Fibroblast of gingiva (primary cell): ENCODE results near the gene AP3S1.

Experiments
- DNase-seq: peaks from one replicate; pipeline ENCODE4 v3.0.0-alpha.2; 2011; ENCODE audit warnings: low read depth

AP3S1 gene

DNA sequence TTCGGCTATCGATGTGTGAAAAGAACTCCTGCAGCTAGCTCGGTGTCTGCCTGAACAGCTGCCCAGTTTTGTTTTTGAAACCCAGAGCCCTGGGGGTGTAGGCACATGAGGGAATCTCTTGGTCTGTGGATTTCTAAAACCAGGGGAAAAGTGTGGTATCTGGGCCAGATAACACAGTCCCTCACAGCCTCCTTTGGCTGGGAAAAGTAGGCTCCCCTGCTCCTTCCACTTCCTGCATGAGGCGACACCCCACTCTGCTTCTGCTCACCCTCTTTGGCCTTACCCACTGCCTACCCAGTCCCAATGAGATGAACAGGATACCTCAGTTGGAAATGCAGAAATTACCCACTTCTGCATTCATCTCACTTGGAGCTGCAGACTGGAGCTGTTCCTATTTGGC, 15.8 kb upstream of the AP3S1 start:
- no peak for DNase-seq

DNA sequence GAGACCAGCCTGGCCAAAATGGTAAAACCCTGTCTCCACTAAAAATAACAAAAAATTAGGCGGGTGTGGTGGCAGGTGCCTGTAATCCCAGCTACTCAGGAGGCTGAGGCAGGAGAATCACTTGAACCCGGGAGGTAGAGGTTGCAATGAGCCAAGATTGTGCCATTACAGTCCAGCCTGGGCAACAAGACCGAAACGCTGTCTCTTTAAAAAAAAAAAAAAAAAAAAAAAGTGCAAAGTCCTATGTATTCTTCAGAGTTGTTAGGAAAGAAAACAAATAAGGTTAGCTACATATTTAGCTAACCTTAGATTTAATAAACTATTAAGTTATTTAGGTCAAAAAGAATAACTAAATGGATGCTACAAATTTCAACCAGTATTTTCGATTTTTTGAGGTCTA, 11.8 kb upstream of the AP3S1 start:
- DNase-seq, result no peak

DNA sequence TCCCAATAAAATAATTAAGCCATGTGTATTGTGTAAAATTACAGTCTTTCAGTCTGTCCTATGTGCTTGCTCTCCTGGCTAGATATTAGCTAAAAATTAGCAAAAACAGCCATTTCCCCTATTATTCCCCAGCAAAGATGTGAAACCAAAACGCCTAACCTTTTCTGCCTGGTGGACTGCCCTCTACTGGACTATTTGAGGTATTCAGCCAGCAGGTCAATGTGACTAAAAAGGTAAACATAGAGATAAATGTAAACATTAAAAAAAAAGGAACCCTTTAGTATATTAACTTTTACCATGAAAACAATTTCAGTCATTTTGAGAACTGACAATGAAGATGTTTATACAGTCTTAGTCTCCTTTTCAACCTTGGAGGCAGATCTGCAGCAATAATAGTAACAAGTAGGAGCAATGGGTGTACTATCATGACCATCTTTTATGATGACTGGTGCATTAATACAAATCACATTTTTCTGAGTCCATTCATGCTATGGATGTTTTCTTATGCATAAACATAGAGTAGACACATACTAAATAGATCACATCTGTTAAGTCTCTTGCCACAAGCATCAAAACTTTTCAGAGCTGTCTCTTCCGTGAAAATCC, 10.5 kb upstream of the AP3S1 start:
- DNase-seq, result peak; percentile 26

DNA sequence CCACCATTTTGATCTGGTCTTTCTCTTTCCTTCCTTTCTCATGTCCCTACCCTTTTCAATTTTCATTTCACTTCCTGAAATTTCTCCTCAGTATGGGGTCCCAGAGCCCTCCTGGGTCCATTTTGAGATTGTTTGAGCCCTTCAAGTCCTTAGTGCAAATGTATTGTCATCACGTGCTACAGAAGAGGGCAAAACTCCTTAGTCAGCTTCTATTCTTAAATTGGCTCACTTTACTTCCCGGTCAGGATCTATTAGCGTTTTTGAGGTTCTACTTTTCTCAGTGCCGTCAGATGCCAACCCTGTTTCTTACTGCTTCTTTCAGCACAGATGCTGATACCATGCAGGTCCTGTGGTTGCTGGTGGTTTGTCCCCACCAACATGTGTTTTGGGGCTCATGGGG, 6.3 kb upstream of the AP3S1 start:
- no peak for DNase-seq

DNA sequence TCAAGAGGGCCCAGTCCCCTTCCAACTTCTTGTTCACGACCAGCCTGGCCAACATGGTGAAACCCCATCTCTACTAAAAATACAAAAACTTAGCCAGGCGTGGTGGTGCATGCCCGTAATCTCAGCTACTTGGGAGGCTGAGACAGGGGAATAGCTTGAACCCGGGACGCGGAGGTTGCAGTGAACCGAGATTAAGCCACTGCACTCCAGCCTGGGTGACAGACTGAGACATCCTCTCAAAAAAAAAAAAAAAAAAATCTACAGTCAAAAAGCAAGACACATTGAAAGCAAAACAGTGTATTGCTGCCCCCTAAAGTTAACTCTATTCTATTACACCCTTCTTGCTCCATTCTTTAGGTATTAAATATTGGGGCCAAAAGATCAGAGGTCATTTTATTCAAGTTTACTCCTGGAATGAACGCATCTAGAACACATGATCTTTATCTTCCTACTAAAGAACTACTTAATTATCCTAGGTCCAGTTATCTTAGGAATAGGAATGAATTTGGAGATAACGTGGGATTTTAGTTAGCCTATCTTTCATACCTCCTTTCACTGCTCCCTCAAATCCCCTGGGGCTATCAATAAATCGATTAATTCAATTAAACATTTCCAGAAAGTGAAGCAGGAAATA, 2.7 kb upstream of the AP3S1 start:
- DNase-seq, result peak; percentile 43

DNA sequence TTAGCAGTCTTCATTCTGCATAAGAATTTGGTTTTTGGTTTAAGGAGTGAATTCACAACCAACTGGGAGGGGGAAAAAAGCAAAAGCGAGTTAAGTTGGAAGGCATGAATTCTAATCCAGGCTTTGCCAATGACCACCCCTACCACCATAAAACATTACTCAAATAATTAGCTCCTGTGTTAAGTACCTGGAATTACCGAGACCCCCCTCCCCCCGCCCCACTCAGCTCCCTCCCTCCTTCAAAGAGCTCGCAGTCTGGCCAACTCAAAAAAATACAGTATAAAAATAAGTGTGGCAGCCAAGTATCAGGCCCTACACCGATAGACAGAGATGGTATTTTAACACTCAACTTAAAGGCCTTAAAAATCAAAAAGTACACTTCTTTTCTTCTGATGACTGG, 862 bp upstream of the AP3S1 start:
- DNase-seq, result no peak

DNA sequence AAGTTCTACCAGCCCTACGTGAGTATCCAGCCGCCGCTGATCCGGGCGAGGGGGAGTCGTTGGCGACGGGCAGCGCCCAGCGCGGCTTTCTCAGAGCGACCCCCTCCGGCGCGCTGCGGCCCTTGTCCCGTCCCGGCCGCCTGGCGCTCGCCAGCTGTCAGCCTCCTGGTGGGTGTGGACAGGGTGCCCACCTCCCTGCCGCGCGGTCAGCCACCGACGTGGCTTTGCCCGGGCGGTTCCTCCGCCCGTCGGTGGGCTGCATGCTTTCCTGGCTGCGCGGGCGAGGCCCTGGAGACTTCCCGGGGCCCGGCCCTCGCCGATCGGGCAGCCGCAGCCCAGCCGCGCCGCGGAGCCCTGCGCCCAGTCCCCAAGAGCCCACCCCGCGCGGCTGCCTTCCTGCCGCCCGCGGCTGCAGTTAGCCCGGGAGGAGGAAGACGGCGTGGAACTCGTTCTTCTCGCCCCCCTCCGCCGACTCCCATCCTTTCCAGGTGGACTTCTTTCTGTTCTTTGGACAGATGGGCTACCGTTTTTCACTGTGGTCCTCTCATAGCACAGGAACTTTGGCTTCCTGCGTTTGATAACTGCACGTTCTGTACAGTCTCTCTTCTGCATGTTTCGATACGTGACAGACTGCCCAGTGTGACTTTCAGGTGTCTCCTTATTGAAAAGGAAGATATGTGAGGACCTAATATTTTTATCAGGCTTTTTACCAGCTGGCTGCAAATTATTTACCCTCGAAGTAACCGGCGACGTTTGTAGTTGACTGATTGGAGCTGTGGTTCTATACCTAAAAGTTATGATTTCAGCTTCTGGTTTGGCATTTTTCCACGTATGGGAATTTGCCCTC, 577 bp downstream of the AP3S1 start:
- no peak for DNase-seq

DNA sequence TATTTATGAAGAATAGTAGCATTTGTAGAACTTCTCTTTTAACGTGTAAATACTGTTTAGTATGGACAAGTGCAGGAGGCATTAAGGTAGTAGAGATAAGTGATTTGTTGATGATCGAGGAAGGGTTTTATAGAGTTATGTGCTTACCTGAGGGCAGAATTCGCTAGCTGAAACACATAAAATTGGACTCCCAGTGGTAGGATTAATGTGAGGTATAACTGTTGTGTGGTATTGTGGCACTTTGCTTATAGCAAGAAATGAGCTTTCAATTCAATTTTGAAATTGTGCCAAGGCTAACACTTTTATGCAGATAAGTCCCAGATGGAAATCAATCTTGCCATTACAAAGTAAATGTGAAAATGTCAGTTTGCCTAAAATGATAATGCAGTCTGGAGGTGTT, 1.2 kb downstream of the AP3S1 start:
- DNase-seq, result no peak

DNA sequence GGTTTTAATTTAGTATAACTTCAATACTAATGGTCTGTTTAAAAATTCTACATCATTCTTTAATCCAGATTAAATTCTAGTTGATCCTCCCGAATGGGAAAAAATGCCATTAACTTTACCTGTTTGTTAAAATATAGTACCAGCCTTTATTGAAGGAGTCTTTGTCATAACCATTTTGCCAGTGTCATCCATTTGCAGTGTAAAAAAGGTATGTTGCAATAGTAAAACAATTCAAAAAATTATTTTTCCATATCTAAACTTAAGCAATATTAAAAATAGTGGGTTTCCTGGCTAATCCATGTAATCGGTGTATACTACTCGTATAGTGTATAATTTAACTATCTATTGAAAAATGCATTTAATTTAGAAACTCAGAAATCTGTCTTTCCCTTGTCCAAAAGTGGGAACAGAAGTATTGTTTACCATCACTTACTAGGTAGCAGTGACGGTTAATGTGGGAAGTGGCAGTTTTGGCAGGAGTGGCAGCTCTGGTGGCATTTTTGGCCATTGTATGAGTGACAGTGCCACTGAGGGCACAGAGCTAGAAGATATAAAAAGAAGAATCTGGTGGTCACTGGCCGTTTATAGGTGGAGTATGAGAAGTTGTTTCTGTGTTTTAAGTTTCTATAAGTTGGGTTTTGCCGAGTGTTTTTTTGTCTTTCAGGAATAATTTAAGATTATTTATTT, 1.9 kb downstream of the AP3S1 start:
- no peak for DNase-seq

DNA sequence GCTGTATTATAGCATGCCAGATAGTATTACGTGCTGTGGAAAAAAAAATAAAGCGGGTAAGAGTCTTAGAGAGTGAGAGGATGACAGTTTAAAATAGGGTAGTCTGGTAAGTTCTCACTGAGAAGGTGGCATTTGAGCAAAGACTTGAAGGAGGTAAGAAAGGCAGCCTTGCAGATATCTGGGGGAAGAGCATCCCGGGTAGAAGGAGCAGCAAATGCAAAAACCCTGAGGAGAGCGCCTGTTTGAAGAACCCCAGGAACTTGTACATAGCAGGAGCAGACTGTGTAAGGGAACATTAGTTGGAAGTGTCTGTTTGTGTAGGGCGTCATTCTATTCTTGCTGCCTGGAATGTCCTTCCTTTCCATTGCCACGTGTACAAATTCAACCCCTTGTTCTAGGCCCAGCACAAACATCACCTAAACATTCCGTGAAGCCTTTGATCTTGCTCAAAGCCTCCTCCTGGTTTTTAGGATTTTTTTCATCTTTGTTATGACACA, 2.6 kb downstream of the AP3S1 start:
- no peak for DNase-seq

DNA sequence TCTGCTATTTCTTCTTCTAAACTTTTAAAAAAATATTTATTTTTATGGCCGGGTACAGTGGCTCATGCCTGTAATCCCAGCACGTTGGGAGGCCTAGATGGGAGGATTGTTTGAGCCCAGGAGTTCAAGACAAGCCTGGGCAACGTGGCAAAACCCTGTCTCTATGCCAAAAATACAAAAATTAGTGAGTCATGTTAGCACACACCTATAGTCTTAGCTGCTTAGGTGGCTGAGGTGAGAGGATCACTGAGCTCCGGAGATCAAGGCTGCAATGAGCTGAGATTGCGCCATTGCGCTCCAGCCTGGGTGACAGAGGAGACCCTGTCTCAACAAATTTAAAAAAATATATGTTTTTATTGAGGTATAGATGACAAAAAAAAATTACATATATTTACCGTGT, 5.6 kb downstream of the AP3S1 start:
- DNase-seq, result no peak

DNA sequence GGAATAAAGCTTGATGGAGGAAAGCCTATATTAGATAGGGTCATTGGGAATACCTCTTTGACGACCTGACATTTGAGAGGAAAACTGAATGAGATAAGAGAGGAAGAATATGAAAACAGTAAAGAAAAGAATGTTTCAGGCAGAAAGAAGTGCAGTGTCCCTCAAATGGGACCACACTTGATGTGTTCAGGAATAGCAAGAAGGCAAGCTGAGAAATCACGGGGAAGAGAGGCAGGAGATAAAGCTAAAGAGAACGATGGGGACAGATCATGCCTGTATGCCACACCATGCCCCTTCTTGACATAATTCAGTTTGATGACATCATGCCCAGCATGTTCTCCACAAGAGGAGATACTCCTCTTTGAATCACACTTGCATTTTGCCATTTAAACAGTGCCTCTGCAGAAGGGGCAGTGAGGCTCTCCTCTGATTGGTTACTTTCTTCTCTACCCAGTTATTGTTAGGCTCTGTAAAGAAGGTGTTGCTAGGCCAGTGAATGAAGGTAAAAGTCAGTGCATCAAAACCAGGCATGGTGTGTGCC, 7.6 kb downstream of the AP3S1 start:
- DNase-seq, result no peak

DNA sequence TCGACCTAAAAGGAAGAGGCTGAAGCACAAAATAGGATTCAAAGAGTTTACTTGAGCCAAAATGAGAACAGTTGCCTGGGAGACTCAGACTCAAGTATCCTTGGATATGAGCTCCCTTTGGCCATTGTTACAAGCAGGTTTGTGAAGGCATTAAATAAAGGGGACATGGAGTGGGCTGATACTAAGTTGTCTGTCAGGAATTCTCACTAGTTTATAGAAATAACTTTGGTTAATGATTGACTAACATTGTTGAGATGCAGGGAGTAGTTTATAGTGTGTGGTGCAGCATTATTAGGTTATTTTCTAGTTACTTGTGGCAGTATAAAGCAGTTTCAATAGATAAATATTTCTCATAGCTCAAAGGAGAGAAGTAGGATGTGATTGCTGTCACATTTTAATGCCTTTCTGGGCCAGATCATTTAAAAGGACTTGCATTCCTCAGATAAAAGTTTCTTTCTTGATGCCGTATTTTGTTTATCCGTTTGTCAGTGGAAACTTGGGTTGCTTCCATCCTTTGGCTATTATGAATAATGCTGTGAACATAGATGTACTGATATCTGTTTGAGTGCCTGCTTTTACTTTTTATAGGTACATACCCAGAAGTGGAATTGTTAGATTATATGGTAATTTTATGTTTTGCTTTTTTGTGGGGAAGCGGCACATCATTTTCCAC, 9.1 kb downstream of the AP3S1 start:
- peak; percentile 52 for DNase-seq

DNA sequence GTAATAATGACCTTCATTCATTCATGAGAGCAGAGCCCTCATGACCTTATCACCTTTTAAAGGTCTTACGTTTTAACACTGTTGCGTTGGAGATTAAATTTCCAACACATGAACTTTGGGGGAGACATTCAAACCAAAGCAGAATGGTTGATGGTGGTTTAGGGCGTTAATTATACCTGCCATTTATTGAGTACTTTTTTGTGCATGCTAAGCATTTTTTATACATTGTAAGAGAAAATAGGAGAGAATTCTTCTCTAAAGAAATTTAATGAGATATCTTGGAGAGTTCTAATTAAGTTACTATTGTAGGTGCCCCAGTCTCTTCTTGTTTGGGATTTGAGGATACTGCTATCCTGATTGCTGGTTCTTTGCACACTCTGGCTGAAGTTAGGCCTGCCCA, 12.4 kb downstream of the AP3S1 start:
- no peak for DNase-seq

DNA sequence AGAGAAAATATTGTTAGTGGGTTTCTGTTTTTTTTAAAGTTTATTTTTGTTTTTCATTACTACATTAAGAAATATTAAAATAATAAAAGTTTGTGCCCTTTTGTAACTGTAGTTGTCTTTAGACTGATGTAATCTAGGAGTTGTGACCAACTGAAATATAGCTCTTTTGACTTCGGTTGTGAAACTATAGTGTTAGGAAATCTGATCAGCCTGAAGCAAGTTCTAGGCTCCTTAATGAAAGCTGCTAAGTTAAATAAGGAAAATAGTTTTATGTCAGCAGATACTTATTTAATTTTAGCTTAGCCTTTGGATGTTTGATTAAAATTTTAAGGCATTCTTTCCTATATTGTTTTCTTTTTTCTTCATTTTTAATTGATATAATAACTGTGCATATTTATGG, 14.2 kb downstream of the AP3S1 start:
- DNase-seq, result peak; percentile 77

DNA sequence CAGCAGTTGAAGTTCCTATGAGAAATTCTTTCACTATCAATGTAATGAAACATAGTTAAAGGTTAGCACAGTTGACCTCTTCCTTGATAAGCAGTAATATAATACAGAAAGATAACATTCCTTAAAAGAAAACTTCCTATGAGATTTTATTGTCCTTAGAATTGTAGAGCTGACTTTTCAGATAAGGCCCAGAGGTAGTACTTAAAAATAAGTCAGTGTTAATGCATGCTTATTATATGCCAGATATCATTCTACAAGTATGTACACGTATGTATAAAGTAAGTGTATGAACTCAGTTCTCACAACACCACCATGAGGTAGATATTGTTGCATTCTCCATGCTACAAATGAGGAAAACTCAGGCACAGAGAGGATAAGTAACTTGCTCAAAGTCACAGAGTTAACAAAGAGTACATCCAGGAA, 15.3 kb downstream of the AP3S1 start:
- no peak for DNase-seq

DNA sequence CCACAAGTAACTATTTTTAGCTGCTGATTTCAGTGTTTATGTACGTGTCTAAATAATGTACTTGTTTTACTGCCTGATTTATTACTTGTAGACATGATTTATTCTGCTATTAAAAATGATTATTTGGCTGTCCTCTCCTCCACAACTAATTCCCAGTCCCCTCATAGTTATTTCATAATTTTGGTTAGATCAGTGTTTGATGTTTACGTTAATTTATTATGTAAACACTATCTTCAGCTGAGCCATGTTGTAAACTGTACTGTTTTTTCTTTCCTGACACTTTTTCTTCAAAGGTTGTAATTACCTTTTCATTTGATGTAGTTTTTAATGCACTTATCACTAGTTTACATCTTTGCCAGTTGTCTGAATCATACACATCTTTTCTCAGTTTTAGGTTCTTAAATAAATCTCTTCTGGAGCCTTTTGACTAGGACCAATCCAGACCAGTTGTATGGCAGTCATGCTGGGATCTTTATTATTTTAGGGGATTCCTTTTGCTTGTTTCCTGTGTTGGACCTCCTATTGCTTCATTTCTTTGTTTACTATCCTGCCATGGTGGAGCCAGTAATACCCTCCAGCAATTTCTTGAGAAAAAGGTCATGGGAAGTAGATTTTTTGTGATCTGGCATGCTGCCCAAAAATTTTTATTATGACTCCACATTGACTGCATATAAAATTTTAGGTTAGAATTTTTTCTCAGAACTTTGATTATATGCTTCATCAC, 16.1 kb downstream of the AP3S1 start:
- peak; percentile 79 for DNase-seq

DNA sequence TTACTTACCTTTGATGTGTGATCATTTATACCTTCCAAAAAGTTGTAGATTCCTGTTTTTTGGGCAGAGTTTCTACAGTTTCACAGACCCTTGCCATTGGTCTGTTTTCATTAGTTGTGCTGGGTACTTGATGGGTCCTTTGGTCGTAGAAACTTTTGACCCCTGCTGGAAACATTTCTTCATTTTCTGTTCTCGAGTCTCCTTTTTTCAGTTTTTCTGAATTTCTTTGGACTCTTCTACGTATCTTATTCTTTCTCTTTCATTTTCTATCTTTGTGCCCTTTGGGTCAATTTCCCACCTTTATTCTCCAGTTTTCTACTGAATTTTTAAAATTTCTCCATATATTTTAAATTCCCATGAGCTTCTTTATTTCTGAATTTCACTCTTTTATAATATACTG, 16.7 kb downstream of the AP3S1 start:
- no peak for DNase-seq

DNA sequence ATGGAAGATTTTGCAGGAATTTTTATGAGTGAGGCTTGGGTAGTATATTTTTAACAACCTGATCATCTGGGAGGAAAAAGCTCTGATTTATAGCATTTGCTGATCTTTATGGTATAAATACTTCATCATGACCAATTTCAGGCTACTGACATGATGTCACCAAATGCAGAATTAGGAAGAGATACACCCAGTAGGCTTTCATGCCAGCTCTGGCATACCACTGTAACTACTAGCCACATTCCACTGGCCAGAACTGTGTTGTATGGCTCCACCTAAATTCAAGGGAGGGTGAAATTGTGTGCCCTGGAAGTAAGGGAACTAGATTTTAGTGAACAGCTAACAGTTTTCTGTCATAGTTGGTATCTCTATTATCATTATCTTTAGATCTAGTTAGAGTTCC, 17.6 kb downstream of the AP3S1 start:
- peak; percentile 10 for DNase-seq

DNA sequence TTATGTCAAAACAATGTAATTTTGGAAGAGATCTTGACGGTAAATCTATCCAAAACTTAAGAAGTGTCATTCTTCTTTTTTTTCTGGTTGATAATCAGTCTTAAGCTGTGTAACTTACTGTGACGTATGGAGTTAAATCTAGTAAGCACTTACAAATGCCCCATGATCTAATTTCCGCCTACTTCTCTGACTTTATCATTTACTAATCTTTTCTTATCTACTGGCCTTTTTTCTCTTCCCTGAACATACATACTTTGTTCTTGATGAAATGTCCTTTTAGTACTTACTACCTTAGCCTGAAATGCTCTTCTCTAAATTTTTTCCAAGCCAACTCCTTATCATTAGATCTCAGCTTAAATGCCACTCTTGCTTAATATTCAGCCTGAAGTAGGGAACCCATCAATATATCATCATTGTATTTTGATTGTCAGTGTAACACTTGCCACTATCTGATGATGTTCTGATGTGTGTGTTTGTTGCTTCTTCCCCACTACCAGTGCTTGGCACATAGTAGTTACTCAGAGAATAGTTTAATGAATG, 27.6 kb downstream of the AP3S1 start:
- DNase-seq, result no peak

DNA sequence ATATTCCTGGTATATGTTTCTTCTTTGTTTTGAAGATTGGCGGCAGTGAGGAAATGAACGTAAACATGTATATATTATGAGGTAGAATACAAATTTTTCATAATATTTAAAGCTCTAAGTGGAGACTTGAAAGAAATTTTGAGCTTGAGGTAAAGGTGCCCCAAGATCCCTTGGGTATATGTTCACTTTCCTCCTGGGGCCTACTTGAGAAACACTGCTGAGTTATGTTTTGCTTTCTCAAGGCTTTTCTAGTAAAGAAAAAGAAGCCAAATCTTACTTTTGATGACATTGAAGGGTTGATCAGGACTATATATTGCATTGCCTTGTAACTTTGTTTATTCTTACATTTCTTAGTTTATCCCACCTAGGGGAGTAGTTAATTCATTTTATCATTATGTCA, 30.7 kb downstream of the AP3S1 start:
- no peak for DNase-seq
